HG03095 (cell line): ENCODE measurements around the gene SPATC1L.

Experiments used
- ATAC-seq: cut with Tn5 transposase; IDR thresholded peaks from one replicate; pipeline ENCODE4 v1.9.1; 2021; ENCODE audit warnings: moderate library complexity; ENCODE audit not compliant: unreplicated experiment

SPATC1L gene

GRCh38 chr21:46165098-46165497, 19.2 kb downstream of the SPATC1L start:
- ATAC-seq: no peak

GRCh38 chr21:46163380-46163779, 20.9 kb downstream of the SPATC1L start:
- no peak for ATAC-seq

- ATAC-seq: no peak
Observed at GRCh38 chr21:46161633-46162592, 22.3 kb downstream of the SPATC1L start.

- ATAC-seq: no peak
Observed at GRCh38 chr21:46160907-46161632, 23.2 kb downstream of the SPATC1L start.

GRCh38 chr21:46160657-46160906, 23.7 kb downstream of the SPATC1L start:
- ATAC-seq: no peak

GRCh38 chr21:46159841-46160656, 24.2 kb downstream of the SPATC1L start:
- ATAC-seq: no peak

- no peak for ATAC-seq
Observed at GRCh38 chr21:46159390-46159789, 24.9 kb downstream of the SPATC1L start.

- ATAC-seq: no peak
Observed at GRCh38 chr21:46158666-46159300, 25.5 kb downstream of the SPATC1L start.

- no peak for ATAC-seq
Observed at GRCh38 chr21:46157987-46158451, 26.2 kb downstream of the SPATC1L start.

DNA sequence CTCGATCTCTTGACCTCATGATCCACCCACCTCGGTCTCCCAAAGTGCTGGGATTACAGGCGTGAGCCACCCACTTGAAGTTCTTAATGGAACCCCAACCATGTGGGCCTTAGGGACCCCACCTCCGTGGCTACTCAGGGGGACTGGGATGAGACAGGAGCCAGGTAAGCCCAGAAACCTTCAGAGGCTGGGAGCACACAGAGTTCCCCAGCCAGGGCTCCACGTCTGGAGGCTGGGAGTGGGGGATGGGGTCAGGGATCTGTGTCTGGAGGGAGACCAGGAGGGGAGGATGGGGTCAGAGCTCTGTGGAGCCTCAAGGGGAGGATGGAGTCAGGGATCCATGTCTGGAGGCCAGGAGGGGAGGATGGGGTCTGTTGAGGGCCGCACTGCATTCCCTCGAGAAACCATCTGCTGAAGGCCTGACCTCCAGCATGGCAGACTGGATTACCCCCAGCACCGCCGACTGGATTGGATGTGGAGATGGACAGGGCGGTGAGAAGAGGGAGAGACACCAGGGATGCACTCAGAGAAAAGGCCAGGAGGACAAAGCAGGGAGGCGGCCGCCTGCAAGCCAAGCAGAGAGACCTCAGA, 26.8 kb downstream of the SPATC1L start:
- ATAC-seq: no peak

GRCh38 chr21:46156678-46157077, 27.6 kb downstream of the SPATC1L start:
- ATAC-seq: no peak

GRCh38 chr21:46156378-46156645, 27.9 kb downstream of the SPATC1L start:
- no peak for ATAC-seq

GRCh38 chr21:46155514-46156377, 28.5 kb downstream of the SPATC1L start, which contains the start of gene FTCD:
FTCD (minus strand) TSS chr21:46155579; CDS start chr21:46155523, 56 bp downstream.
- ATAC-seq: no peak

GRCh38 chr21:46154955-46155513, 29.2 kb downstream of the SPATC1L start:
- ATAC-seq: no peak

DNA sequence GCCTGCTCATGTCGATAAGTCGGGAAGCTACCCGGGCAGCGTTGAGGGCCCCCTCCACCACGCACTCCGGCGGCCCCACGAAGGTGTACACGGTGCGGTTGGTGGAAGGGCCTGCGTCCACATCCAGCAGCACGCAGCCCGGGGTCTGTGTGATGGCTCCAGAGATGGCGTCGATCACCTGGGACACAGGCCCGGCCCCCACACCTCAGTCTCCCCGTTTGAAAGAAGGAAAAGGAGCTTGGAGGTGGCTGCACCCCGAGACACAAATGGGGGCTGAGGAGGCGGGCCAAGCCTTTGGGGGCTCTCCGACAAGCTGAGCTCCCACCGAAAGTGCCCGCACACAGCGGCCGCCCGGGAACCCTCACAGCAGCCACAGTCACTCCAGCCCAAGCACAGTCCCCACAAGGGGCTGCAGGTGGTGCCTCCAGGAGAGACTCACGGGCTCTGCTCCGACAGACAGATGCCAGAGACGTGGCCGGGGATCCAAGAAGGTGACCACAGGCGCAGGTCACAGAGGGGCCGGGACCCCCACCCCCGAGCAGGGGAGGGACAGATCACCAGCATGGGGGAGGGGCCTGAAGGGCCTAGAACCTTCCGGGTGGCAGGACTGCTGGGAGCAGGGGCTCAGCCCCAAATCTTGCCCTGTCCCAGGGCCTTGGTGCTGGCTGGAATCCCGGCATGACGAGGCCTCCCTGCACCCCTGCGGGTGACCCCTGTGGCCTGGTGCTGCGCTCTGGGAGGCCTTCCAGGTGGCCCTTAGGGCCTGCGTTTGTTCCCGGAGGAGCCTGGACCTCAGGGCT, 29.9 kb downstream of the SPATC1L start:
- ATAC-seq: no peak

DNA sequence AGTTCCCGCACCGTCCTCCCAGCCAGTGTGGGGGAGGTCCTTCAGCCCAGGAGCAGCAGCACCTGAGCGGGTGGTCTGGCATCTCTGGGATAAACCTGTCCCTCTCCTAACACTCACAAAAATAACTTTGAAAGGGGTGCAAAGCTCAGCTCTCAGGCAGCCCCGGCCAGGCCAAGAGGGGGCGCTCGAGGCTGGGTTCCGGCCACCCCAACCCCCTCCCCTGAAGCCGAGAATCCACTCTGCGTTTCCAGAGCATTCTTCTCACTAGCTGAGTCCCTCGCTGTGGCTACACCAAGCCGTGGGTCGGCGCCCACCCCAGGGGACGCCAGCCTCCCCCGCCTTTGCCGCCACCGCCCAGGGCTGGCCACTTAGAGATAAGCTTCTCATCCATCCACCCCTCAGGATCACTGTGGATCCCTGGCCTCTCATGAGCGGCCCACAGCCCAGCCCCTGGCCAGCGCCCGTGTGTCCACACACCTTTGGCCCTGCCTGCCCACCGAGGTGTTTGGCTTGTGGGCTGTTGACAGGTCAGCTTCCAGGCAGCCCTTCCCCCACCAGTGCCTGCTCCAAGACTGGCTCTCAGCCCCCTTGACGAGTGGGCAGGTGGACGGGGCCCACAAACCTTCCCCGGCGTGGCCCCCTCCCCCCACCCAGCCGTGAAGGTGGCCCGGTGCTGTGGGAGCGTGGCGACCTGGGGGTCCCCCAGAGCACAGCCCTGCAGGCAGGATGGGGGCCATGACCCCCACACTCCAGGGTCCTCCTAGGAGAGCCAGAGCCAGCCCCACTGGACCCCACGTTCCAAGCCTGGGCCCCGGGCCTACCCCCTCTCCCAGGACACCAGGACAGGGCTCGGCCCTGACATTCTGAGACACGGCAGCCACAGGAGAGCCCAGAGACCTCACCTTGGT, 30.8 kb downstream of the SPATC1L start:
- ATAC-seq: no peak

DNA sequence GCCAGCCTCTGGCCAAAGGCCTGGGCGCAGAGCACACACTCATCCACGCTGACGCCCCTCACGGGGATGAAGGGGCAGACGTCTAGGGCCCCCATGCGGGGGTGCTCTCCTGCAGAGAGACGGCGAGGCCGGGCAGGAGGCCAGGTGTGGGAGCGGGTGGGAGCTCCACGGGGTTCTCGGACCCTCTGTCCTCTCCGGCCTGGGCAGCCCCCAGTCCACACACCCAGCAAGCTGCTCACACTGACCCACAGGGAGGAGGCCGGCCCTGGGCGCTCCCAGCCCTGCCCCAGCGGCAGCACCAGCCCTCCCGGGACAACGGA, 31.4 kb downstream of the SPATC1L start:
- no peak for ATAC-seq
